T-cell (primary cell): ENCODE results near the gene HDAC8. TPM values are rescaled to one million over a fixed set of nuclear protein-coding genes. Genes with fewer than 3 reads are reported as not detected.

Experiments
- ATAC-seq, 4 experiments: fragments of 200-7000 bp in 3 of 4; fragments of 150-1000 bp in 1 of 4; cut with Tn5 transposase; replicated peaks in 1 of 4; 1 replicate in 3 of 4; 2 replicates in 1 of 4; pipeline ENCODE4 v1.10.0; 2021; ENCODE audit warnings: moderate library complexity in 3 of 4, mild to moderate bottlenecking in 2 of 4, moderate number of reproducible peaks in 1 of 4
- CTCF ChIA-PET, 2 donors: fragments of 300-600 bp; sonication (Branson Sonifier 250); formaldehyde crosslinking; loops; one replicate each; lab custom pipeline; 2022; ENCODE audit warnings: antibody characterized with exemption in 2 of 2; lab: Charles Lee
- POLR2A ChIA-PET, 2 donors: fragments of 300-600 bp; sonication (Branson Sonifier 250); formaldehyde crosslinking; loops; one replicate each; lab custom pipeline; 2022; ENCODE audit warnings: antibody characterized with exemption in 2 of 2; lab: Charles Lee
- DNase-seq, 35 experiments: peaks; one replicate each; pipeline versions ENCODE4 v3.0.0 to v3.0.0-alpha.2; 2013 to 2023
- H3K27ac ChIP-seq: one replicate; pipeline ENCODE4 v1.5.1; 2013; ENCODE audit warnings: low read length
- H3K27me3 ChIP-seq, 2 experiments: replicated peaks in 1 of 2; 1 replicate in 1 of 2; 2 replicates in 1 of 2; pipeline versions ENCODE4 v1.6.1 to v1.7.0; 2013; ENCODE audit warnings: low read length in 1 of 2, mixed read lengths in 1 of 2; ENCODE audit not compliant: control insufficient read depth in 2 of 2, insufficient read depth in 2 of 2; ENCODE audit errors: extremely low read depth in 1 of 2
- H3K36me3 ChIP-seq, 2 donors: 1 replicate in 1 of 2; 2 replicates in 1 of 2; pipeline versions ENCODE4 v1.6.1 to v1.7.0; 2013; ENCODE audit warnings: low read length in 1 of 2; ENCODE audit not compliant: control insufficient read depth in 2 of 2, insufficient read depth in 1 of 2; ENCODE audit errors: extremely low read depth in 1 of 2
- H3K4me1 ChIP-seq, 2 experiments: 1 replicate in 1 of 2; 2 replicates in 1 of 2; pipeline versions ENCODE4 v1.6.1 to v1.7.0; 2013; ENCODE audit warnings: low read length in 2 of 2, mixed read lengths in 1 of 2; ENCODE audit not compliant: insufficient read depth in 2 of 2, control insufficient read depth in 1 of 2; ENCODE audit errors: extremely low read depth in 1 of 2
- H3K4me3 ChIP-seq, 2 donors: 1 replicate in 1 of 2; 2 replicates in 1 of 2; pipeline versions ENCODE4 v1.5.1 to v1.7.0; 2013; ENCODE audit warnings: mild to moderate bottlenecking in 2 of 2, low read length in 1 of 2, moderate library complexity in 1 of 2; ENCODE audit not compliant: control insufficient read depth in 1 of 2; ENCODE audit errors: extremely low read depth in 1 of 2
- H3K9me3 ChIP-seq: 2 replicates; pipeline ENCODE4 v1.7.0; 2013
- H3K27ac Mint-ChIP-seq, 2 donors: one replicate each; pipeline ENCODE4 v1.8.0; 2020 to 2021; ENCODE audit warnings: mild to moderate bottlenecking in 2 of 2, mixed read lengths in 2 of 2
- H3K27me3 Mint-ChIP-seq, 2 donors: one replicate each; pipeline ENCODE4 v1.8.0; 2021 to 2022; ENCODE audit warnings: mixed read lengths in 2 of 2
- H3K36me3 Mint-ChIP-seq: one replicate; pipeline ENCODE4 v1.8.0; 2021; ENCODE audit warnings: mixed read lengths
- H3K4me1 Mint-ChIP-seq, 3 donors: one replicate each; pipeline ENCODE4 v1.8.0; 2020 to 2022; ENCODE audit warnings: mixed read lengths in 3 of 3, mild to moderate bottlenecking in 1 of 3
- H3K4me3 Mint-ChIP-seq, 3 donors: one replicate each; pipeline ENCODE4 v1.8.0; 2020 to 2022; ENCODE audit warnings: mild to moderate bottlenecking in 3 of 3, mixed read lengths in 3 of 3, moderate library complexity in 3 of 3
- H3K9me3 Mint-ChIP-seq, 3 donors: one replicate each; pipeline ENCODE4 v1.8.0; 2020 to 2022; ENCODE audit warnings: mixed read lengths in 3 of 3
- WGBS: methylation state at CpG from one replicate; pipeline ENCODE4 v1.1.5; 2013; ENCODE audit warnings: missing lambda C conversion rate; ENCODE audit not compliant: insufficient coverage; 5-methylcytosine and 5-hydroxymethylcytosine counted together
- total RNA-seq, 35 experiments: library from RNA in 6 of 35; stranded (reverse) in 6 of 35; fragments of 120-200 nt in 1 of 35; gene quantifications; one replicate each; pipeline versions ENCODE4 v1.2.1 to v1.2.4 and lab custom pipeline; 2013 to 2026

Gene HDAC8
- total RNA-seq, 5 donors from 2014 or later (not counting 1 experiment from before 2014, with no cell fraction given): 15.7 to 19.1 (median 16.9) TPM

DNA sequence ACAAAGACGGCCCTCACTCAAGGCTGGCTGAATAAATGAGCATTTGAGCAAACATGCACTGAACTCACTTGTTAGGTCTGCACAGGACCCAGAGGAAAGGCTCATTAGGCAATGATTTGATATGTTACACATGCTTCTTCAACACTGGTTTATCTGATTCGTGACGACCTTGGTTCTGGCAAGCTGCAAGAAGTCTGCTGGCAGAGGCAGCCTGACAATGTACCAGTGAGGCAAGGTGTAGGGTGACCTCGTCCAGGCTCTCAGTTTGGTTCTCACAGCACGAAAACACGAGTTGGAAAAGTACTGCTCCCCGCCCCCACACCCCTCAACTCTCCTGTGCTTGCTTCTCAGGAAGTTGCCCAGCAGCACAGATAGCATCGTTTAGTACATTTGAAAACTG, 203.8 kb downstream of the HDAC8 start:
- ChIA-PET CTCF (interaction anchor here in 1 of 2 donors (0.7 kb wide), 1 partner anchor 1653 kb away, joined by 3 read pairs; no protein-coding TSS in a partner anchor), POLR2A (no interaction called here)
- WGBS: 81% methylated on average over 7 of the region's 8 CpGs
- H3K36me3 Mint-ChIP-seq: peaks cover 14% of the 10 kb centered on the region
- no peaks in the 10 kb centered on the region for H3K4me1 Mint-ChIP-seq
- no peak for DNase-seq
- no peak overlapping the region for H3K4me3 Mint-ChIP-seq
- H3K27me3 Mint-ChIP-seq: peaks cover 0 to 19% of the 10 kb centered on the region in 2 donors
- Histone ChIP-seq H3K27me3 (no peaks in the 10 kb centered on the region), H3K36me3 (no peaks in the 10 kb centered on the region), H3K9me3 (no peaks in the 10 kb centered on the region), H3K4me1 (no peaks in the 10 kb centered on the region), H3K4me3 (no peak overlapping the region), H3K27ac (no peak overlapping the region)
- ATAC-seq: no peak
- no peak overlapping the region for H3K27ac Mint-ChIP-seq
- H3K9me3 Mint-ChIP-seq: no peaks in the 10 kb centered on the region

DNA sequence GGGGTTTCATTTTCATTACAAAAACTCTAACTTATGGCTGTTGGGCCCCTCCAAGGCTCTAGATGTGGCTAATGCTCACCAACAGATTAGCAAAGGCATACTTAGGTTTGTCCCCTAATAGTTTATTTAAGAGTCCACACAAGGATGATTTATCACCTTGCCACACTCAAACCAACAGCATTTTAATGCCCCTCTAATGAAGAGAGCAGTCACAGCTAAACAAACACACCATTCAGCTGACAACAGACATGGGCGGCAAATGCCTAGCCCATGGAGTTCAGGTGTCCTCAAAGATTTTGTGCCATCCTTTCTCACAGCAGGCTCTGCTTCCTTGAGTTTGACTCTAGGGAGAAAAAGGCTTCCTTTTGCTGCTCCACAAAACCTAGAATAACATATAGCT, 205.1 kb downstream of the HDAC8 start:
- Mint-ChIP-seq H3K36me3 (peaks cover 19% of the 10 kb centered on the region), H3K27me3 (peaks cover 0 to 19% of the 10 kb centered on the region in 2 donors), H3K27ac (no peak overlapping the region), H3K4me3 (no peak overlapping the region), H3K4me1 (no peaks in the 10 kb centered on the region), H3K9me3 (no peaks in the 10 kb centered on the region)
- Histone ChIP-seq H3K27ac (no peak overlapping the region), H3K4me1 (no peaks in the 10 kb centered on the region), H3K4me3 (no peak overlapping the region), H3K9me3 (no peaks in the 10 kb centered on the region), H3K27me3 (no peaks in the 10 kb centered on the region), H3K36me3 (no peaks in the 10 kb centered on the region)
- DNase-seq (no peak), ATAC-seq (no peak)
- WGBS: no CpG with 5 or more reads among the region's 1 CpG
- ChIA-PET CTCF (no interaction called here), POLR2A (no interaction called here)

DNA sequence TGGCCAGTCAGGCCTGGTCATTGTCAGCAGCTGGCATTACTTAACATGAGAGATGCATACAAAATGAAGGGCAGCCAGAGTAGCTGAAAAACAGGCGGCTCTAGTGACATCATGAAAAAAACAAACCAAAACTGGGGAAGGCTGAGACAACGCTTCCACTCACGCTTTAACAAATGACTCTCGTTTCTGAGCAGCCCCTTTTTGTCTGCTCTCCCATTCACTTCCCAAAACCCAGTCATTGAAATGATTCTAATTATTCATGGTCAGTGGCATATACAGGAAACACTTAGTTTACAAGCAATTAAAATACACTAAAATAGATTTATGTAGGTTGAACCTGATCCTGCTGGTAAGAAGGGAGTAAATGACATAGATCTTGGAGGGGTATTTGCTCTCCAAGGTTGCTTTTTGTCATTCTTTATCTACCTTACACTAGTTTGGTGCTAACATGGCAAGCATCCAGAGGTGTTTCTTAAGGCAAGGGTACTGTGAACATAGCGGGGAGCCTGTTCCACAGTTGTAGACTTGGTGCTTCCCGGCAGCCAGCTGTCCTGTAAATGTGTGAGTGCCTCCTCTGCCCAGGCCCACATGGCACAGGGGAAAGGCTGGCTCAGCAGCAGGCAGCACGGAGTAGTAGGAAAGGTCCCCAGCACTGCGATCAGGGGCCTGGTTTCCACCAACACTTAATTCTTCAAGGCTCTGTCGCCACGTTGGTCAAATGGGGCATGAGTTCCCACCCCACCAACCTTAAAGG, 205.8 kb downstream of the HDAC8 start:
- DNase-seq (no peak), ATAC-seq (no peak)
- ChIA-PET CTCF (no interaction called here), POLR2A (no interaction called here)
- no peaks in the 10 kb centered on the region for H3K9me3 Mint-ChIP-seq
- H3K27ac Mint-ChIP-seq: no peak overlapping the region
- no peak overlapping the region for H3K4me3 Mint-ChIP-seq
- H3K27me3 Mint-ChIP-seq: peaks cover 0 to 19% of the 10 kb centered on the region in 2 donors
- no CpG with 5 or more reads among the region's 10 CpGs for WGBS
- Histone ChIP-seq H3K27me3 (no peaks in the 10 kb centered on the region), H3K4me3 (no peak overlapping the region), H3K9me3 (no peaks in the 10 kb centered on the region), H3K4me1 (no peaks in the 10 kb centered on the region), H3K27ac (no peak overlapping the region), H3K36me3 (no peaks in the 10 kb centered on the region)
- H3K4me1 Mint-ChIP-seq: no peaks in the 10 kb centered on the region
- H3K36me3 Mint-ChIP-seq: peaks cover 19% of the 10 kb centered on the region

DNA sequence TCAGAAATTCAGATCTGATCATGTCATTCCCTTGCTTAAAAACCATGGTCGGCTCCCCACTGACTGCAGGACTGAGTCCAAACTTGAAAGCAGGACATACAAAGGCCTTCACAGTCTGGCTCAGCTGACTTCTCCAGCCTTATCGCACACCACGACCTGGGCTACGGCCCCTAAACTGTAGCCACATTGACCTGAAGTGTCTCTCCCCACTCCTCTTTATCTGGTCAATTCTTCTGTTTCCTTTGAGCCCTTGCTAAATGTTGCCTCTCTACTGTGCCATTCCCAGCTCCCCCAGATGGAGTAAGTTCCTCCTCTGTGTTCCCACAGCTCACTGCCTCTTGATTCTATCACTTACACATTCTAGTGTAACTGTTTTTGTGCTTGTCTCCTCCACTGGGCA, 206.5 kb downstream of the HDAC8 start:
- POLR2A ChIA-PET: no interaction called here
- CTCF ChIA-PET: no interaction called here
- no peaks in the 10 kb centered on the region for H3K36me3 ChIP-seq
- DNase-seq (no peak), ATAC-seq (no peak)
- H3K27ac Mint-ChIP-seq: no peak overlapping the region
- 100% methylated on average over 1 of the region's 4 CpGs for WGBS
- no peaks in the 10 kb centered on the region for H3K9me3 Mint-ChIP-seq
- H3K4me3 ChIP-seq: no peak overlapping the region
- H3K9me3 ChIP-seq: no peaks in the 10 kb centered on the region
- no peaks in the 10 kb centered on the region for H3K27me3 ChIP-seq
- H3K27ac ChIP-seq: no peak overlapping the region
- H3K4me1 ChIP-seq: no peaks in the 10 kb centered on the region
- no peaks in the 10 kb centered on the region for H3K4me1 Mint-ChIP-seq
- peaks cover 17% of the 10 kb centered on the region for H3K36me3 Mint-ChIP-seq
- H3K27me3 Mint-ChIP-seq: peaks cover 0 to 19% of the 10 kb centered on the region in 2 donors
- no peak overlapping the region for H3K4me3 Mint-ChIP-seq

DNA sequence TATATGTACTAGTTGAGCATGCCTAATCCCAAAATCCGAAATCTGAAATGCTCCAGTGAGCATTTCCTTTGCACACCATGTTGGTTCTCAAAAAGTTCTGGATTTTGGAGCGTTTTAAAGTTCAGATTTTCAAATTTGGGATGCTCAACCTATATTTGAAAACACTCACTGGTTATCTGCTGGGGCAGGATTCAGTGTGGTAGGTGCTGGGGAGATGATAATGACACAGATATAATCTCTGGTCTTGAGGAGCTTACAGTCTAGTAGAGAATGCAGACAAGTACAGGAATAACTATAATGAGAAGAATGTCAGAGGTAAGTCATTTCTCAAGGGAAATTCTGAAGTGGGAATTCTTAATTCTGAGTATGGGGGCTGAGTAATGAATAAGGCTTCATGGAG, 207.5 kb downstream of the HDAC8 start:
- peaks cover 0 to 23% of the 10 kb centered on the region in 2 donors for H3K27me3 Mint-ChIP-seq
- POLR2A ChIA-PET: no interaction called here
- H3K4me1 ChIP-seq: no peaks in the 10 kb centered on the region

DNA sequence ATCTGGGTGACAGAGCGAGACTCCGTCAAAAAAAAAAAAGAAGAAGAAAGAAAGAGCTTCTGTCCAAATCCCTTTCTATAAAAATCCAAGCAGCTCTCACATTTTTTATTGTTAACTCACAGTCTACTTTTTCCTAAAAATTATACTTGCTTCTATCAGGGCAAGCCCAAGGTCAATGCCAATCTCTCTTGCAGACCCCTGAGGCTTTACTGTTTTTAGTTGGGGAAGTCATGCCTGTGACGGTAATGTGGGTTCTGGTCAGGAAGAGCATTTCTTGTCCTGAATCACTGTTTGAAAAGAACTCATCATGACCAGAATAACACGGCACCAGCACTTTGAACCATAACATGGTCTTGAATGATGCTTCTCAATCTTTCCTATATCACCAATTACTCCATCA, 212.3 kb downstream of the HDAC8 start:
- Histone ChIP-seq H3K9me3 (no peaks in the 10 kb centered on the region), H3K27ac (no peak overlapping the region), H3K4me1 (no peaks in the 10 kb centered on the region), H3K27me3 (no peaks in the 10 kb centered on the region), H3K4me3 (no peak overlapping the region), H3K36me3 (no peaks in the 10 kb centered on the region)
- no peak for ATAC-seq
- DNase-seq: no peak
- CTCF ChIA-PET: no interaction called here
- H3K27me3 Mint-ChIP-seq: peaks cover 0 to 26% of the 10 kb centered on the region in 2 donors
- peaks cover 25% of the 10 kb centered on the region for H3K36me3 Mint-ChIP-seq
- no CpG with 5 or more reads among the region's 4 CpGs for WGBS
- no peak overlapping the region for H3K4me3 Mint-ChIP-seq
- no peak overlapping the region for H3K27ac Mint-ChIP-seq
- POLR2A ChIA-PET: no interaction called here
- H3K4me1 Mint-ChIP-seq: no peaks in the 10 kb centered on the region
- H3K9me3 Mint-ChIP-seq: no peaks in the 10 kb centered on the region

More for the DNA sequence above, 207.5 kb downstream of the HDAC8 start:
- CTCF ChIA-PET: no interaction called here
- Mint-ChIP-seq H3K27ac (no peak overlapping the region), H3K9me3 (no peaks in the 10 kb centered on the region), H3K4me3 (no peak overlapping the region), H3K4me1 (no peaks in the 10 kb centered on the region), H3K36me3 (peaks cover 16% of the 10 kb centered on the region)
- H3K27ac ChIP-seq: no peak overlapping the region
- DNase-seq (no peak), ATAC-seq (no peak)
- no CpG with 5 or more reads among the region's 2 CpGs for WGBS
- H3K36me3 ChIP-seq: no peaks in the 10 kb centered on the region
- no peaks in the 10 kb centered on the region for H3K27me3 ChIP-seq
- H3K4me3 ChIP-seq: no peak overlapping the region
- no peaks in the 10 kb centered on the region for H3K9me3 ChIP-seq
